COLO829 (cell line): ENCODE results near the gene FAM83C.

Experiments used
- DNase-seq: peaks from one replicate; pipeline ENCODE4 v3.0.0; 2012; ENCODE audit warnings: low spot score

The FAM83C gene

DNA sequence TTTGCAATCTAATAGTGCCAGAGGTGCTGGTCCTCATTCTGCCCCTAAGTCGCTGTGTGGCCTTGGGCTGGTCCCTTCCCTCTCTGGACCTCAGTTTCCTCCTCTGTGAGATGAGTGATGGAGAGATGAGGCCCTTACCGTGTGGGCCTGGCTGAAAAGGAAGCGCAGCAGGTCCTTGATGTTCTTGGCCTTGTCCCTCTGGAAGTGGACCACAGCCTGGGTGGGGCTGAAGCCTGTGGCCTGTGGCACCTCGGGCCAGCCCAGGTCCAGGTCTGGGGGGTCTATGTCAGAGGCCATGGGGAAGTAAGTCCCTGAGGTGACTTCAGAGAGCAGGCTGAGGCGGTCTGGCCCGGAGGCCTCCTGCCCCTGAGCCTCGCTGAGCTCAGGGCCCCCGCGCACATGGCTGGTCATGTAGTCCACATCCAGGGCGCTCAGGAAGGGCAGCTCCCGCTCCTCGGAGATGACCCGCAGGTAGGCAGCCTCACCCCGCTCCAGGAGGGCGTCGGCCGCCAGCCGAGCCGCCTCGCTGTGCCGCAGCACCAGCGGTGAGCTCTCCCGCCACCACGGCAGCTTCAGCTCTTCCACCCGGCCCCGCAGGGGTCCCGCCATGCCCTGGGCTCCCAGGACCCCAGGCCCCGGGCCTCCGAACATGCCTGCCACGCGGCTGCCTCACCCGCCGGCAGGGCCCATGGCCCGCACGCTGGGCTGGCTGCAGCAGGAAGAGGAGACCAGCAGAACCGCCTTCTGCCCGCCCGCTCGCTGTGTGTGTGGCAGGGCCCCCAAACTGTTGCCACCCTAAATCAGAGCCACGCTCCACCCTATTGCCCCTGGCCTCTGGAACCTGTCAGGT lies at the start of gene FAM83C:
Gene FAM83C (minus strand): TSS at position 772 of the 850 bp plus-strand sequence. CDS start 121 bp downstream, at position 651.
- DNase-seq, result no peak

DNA sequence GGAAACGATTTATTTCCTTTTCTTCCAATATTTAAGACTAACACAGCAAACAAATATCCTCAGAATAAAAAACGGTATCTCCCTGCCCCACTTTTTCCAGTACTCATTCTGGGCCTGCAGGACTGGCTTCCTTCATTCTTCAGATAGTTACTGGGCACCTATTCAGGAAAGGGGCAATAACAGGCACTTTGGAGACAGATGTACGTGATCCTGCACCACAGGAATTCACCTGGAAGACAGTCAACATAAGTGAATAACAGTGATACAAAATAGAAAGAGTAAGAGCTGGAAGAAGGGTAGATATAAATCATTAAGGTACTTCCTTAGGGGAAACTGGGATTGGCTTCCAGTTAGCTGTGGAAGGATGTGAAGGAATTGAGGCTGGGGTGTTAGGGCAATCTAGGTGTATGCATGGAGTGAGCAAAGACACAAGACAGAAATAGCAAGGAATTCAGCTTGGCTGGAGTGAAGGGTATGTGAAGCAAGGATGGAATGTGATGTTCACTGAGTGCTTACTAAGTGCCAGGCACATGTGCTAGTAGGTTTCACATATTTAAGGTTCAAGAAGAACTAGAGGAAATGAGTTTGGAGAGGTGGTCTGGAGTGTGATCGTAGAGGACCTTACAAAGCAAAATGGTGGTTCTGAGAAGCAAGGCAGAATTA lies 49.3 kb upstream of the FAM83C start:
- no peak for DNase-seq

DNA sequence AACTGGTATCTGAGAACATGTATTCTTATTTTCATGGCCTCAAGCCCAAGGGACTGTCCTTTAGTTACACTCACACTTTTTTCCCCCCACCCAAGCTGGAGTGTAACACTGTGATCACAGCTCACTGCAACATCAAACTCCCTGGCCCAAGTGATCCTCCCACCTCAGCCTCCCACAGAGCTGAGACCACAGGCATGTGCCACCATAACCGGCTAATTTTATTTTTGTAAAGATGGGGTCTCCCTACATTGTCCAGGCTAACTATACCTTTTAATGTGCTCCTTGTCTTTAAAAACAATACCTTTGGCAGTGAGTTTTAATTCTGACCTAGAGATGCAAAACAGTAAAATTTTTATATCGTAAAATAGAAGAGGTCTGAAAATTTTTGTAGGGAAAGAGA lies 48.2 kb upstream of the FAM83C start:
- DNase-seq, result no peak

DNA sequence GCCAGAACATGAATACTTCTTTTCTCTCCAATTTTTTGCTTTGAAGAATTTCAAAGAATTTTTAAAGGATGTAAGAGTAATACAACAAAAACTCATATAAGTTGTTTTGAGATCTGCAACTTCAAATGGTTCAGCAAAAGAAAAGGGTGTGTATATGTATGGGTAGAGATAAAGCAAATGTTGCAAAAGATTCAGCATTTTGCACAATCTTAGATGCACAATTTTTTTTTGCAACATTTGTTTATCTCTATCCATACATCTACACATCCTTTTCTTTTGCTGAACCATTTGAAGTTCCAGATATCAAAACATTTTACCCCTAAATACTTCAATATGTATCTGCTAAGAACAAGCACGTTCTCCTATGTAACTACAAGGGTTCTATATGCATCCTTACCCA lies 47.4 kb upstream of the FAM83C start:
- no peak for DNase-seq

DNA sequence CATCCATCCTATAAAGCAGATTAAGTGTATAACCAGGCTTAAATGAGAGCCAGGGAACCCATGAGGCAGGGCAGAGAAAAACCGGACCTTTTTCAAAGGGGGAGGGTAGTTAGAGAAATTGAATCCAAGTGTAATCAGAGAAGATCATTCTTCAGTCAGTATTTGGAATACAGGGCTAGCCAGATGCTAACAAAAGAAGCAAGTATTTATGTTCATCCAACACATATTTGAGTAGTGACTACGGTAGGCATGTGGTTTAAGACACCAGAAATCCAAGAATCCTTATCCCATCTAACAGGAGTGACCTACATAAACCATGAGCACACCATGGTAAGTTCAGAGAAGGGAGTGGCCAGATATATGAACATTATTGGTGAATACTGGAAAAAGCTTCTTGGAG lies 46.8 kb upstream of the FAM83C start:
- peak; percentile 82 for DNase-seq

DNA sequence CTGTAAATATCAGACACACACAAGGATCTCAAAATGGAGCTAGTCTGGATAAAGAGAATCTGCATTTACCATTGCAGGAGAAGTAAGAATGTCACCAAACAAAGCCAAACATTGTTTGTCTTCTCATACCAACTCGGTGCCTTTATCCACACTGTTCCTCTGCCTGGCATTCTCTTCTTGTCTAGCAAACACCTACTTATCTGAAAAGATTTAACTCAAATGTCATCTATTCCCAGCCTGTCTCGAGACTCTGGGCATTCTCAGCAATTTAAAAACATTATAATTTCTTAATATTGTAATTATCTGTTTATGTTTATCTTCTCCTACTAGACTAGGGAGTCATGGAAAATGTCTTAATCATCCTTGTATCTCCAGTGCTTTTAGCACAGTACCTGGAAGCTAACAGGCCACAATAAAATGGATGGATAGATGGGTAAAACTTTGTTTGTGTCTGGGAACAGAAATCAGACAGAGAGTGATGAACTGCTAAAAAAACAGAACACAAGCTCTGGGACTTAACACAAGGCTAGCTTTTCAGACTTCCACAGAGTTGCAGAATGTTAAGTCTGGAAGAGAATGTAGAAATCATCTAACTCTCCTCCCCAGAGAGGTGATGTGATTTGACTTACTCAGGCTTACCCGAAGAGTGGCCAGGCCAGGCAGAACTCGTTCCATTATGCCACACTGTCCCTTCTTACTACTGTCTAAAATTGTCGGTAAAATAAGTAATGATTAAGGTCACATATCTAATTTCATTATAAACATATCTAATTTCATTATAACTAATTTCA lies 42.3 kb upstream of the FAM83C start:
- DNase-seq, result peak; percentile 37

DNA sequence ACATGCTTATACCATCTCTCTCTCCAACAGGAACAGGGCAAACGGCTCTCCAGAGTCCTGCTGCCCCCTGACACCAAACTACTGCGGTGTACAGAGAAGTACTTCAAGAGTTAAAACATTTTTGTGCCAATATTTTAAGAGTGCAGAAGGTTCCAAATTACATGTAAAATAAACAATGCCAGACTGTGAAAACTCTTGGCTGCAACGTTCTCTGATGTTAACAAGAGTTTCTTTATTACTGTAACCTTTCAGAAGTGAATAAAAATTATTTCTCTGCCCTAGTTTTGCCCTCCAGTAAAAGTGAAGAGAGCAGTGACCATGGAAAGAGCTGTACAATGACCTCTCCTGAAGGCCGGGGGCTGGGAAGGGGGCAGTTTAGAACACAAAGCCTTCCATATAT lies 41.4 kb upstream of the FAM83C start:
- peak; percentile 76 for DNase-seq

DNA sequence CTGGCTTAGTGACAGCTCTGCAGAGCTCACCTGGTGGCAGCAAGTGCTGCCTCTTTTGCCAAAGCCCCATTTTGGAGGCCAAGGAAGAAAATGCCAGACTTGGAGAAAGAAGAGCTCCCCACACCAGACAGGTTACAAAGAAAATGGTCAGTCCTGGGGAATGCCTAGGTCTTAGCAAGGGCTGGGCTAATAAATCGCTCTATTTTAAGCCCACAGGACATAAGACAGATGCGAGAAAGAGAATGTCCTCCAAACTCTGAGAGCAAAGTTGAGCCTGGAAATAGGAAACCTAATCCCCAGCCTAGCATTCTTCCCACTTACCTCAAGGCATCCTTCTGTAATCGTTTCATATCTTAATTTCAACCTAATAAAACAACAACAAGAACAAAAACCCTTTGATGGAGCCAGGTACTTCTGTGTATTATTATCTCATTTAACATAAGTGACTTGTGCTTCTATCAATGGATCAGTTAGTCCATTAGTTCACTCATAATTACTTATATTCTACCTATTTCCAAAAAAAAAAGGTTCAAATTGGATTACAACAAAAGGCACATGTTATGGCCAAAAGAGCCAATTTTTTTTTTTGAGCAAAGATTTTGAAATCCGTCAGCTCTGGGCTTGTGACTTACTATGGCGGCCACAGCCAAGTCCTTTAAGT lies 40.4 kb upstream of the FAM83C start:
- no peak for DNase-seq

DNA sequence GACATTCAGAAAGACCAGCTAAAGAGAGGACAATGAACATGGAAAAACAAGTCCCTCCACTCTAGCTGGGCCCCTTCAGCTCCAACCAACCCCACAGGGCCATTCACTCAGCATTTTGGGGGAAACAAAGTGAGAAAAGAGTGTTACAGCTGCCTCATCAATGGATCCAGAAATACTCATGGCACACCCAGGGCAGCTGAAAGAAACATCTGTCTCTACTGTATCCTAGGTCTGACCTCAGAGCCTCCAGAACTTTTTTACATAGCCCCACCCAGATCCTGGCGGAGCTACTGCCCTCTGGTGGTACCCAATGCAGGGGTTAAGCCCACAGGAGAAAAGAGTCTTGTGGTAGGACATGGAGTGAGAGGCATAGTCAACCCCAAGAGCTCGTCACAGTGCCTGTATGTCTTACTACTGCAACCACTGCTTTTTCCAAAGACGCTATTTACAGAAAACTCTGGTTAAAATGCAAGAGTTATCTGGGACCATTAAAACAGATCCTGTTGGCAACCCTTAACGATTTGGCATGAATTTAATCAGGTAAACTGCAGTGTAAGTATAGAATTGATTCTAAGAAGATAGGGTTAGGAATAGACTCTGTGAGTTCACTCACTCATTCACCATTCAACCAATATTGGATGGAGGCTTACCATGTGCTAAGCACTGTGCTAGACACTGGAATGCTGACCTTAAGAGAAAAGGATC lies 37.4 kb upstream of the FAM83C start:
- peak; percentile 66 for DNase-seq

DNA sequence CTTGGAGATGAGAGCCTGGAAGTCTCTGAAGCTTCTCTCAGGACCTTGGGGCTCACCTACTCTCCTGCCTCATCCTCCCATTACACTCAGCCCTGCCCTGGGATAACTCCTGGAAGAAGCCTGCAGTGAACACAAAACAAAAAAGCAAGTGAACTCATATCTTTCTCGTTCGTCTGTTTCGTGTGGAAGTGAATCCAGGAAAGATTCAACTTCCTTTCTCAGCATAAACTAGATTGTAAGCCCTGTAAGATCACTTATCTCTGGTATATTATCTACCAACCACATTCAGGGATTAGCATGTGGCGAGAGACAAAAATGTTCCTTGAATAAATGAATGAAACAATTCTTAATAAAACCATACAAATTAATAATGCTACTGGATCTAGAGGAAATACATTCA lies 36.5 kb upstream of the FAM83C start:
- DNase-seq, result no peak

DNA sequence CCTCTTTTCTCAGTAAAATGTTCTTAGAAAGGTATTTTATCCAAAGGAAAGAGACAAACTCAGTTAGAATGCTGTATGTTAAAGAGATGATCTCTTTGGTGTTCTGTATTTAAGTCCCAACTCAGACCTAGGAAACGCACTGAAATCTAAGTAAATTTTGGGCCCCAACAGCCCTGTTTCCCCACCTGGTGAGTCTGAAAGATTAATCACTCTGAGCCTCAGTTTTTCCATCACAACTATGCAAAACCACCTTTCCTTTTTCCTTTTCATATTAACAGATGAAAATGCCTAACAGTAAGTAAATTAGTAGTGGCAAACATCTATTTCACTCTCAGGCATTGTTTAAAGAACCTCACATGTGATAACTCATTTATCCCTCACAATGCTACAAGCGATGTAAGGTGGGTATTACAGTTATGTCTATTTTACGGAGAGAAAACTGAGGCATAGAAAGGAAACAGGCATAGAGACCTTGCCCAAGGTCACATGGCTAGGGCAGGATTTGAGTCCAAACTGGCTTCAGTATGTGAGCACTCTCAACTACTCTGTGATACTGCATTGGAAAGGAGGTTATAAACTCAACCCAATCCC lies 36.0 kb upstream of the FAM83C start:
- no peak for DNase-seq

DNA sequence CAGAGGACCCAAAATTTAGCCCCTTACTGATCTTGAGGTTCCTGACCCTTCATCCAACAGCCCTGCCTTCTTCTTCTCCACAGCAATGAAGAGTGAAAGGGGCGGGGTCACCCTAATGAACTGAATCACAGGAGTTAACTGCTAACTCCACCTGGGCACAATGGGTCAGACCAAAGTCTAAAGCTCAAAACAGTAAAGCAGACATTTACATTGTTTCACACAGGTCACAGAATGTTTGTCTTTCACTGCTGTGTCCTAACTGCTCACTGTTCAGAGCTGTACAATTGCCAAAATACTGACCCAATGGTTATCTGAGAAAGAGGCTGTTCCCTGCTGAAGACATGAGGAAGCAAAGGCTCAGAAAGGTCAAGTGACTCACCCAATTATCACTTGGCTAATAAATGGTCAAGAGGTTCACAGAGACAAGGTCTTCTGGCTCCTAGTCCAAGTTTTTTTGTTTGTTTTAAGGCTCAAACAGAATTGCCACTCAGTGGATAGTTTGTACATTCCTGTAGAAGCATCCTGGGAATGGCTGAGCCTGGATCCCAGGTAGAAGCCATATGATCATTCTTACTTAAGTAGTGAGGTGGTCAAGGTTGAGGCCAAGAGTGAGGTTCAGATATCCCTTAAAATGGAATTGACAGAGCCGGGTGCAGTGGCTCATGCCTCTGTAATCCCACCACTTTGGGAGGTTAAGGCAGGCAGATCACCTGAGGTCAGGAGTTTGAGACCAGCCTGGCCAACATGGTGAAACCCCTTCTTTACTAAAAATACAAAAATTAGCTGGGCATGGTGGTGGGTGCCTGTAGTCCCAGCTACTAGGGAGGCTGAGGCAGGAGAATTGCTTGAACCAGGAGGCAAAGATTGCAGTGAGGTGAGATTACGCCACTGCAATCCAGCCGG lies 35.1 kb upstream of the FAM83C start:
- DNase-seq, result peak; percentile 69

DNA sequence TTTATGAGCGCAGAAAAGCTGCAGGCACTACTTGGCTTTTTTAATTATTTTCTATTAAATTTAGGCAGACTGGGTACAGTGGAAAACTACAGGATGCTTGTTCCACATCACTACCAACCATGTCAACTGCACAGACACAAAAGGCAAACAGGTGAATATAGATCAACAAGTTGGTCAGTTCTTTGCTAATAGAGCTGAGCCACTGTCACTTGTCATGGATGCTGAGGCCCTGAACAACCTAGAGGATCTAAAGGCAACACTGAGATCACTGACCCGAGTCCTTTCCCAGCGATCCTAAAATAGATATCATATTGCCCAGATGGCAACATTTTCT lies 34.5 kb upstream of the FAM83C start:
- DNase-seq, result no peak

DNA sequence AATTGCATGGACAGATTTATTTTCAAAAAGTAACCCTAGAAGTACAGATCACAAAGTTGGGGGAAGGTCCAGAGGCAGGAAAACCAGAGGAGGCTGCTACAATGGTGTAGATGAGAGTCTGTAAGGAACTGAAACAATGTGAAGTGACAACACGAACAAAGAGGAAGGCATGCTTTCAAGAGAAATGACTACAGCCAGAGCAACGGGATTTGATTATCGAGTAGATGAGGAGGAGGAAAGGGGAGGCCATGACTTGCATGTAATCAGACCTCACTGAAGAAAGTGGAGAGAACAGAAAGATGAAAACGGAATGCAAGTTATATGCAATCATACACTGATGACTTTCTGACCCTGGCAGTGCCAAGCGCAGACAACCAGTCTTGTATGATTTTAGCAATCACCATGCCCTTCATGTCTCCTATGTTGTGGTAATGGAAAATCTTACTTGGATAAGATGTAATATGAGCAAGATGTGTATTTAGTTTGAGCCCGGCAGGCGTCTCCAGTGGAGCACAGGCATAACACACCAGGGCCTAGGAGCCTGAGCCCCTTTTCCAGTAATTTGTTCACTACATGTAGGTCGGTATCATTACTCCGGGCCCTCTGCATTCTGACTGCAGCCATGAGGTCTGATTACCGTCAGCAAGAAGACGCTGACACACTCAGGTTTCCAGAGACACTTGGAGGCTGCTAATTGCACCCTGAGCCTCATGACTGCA lies 34.0 kb upstream of the FAM83C start:
- no peak for DNase-seq

DNA sequence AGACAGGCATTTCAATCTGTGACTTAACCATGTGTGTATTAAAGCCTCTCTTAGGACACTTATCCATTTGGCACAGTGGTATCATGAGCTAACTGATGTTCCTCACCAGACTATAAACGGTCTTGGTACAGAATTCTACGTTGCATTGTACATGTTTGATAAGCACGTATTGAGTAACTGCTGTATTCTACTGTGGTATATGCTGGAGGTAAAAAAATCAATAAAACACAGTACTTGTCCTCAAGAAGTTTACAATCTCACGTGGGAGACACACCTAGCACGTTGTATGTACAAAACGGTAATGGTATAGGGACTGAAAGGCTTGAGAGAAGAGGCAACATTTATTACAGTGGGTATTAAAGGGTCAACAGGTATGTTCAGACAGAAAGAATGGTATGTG lies 33.2 kb upstream of the FAM83C start:
- DNase-seq, result no peak

DNA sequence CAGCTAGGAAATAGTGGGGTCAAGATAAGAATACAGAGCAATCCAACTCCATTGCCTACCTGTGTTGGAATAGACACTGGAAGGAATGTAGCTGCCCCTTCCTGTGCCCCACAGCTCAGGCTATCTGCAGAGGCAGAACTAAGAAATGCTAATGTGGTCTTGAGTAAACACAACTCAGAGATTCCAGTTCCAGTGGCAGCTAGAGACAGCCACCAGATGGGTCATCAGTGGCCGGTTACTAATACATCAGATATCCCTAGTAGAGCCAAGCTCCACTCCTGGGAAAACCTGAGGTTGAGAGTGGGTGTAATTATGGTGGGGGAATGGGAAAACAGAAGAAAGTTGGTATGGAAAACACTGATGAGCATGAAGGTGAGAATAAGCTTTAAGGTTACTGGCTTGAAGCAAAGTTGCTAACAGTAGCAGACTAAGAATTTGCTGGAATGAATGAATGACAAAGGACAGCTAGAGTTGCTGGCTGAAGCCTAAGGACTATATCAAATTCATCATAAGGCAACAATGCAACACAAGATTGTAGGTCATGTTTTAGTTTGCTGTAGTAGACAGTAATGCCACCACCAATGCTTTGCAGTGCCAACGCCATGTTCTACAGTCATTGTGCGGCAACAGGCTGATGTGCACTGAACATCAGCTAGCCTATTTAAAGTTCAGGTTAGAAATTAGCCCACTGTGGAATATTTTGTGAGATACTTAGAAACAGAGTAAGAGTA lies 28.3 kb upstream of the FAM83C start:
- DNase-seq, result no peak

DNA sequence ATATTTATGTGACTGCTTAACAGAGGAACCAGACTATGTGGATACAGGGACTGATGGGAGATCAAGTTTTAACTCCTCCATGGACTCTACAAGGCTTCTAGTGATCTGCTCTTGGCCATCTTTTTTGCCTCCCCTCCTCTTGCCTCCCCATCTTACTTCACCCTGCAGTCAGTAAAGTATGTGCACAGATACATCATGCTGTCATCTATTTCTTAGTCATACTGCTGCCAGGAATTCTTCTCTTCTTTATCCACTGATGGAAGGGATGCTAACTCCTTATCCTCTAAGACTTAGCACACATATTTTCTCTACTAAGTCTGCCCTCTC lies 27.6 kb upstream of the FAM83C start:
- no peak for DNase-seq

DNA sequence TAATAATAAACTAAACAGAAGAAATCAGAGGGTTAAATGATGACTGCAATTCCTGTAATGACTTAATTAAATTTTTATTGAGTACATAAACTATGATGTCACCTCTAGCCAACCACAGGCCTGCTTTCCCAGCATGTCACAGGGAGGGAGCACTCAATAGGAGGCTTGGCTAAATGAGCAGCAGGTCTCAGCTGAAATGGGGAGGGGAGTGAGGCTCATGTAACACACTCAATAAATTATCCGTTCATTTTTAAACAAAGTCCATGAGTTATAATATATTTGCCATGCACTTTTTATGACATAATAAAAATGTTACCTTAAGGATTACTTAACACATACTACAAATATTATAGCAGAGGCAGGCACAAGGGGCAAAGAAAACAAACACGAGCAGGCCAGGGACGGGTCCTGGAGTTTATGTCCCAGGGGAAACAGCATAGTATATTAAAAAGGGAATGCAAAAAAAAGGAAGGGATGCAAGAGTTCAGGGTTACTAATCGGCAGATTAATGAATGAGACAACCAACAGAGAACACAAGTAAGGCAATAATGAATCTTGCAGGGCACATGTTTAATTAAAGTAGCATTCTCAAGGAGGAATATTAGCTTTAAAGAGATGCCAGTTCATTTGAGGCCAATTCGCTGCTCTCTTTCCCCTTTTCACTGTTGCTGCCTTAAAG lies 27.1 kb upstream of the FAM83C start:
- DNase-seq, result no peak
